ENCODE measurements around the gene C6.

DNA sequence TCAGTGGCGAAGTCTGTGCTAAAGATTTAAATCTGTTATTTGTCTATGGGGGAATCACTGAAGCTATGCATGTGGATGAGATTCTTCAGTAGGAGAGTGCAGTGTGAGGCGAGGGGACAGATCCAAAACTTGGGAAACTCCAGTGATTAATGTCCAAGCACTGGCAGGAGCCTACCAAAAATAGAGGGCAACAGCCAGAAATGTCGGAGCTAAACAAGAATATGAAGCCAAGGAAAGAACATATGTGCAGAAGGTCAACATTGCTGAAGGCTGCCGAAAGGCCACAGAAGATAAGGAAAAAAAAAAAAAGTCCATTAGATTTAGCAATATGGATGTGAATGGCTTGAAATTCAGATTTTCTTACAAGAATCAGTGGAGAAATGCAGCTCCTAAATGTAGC lies 61.8 kb downstream of the C6 start:
- TF ChIP-seq, protein P1, sequence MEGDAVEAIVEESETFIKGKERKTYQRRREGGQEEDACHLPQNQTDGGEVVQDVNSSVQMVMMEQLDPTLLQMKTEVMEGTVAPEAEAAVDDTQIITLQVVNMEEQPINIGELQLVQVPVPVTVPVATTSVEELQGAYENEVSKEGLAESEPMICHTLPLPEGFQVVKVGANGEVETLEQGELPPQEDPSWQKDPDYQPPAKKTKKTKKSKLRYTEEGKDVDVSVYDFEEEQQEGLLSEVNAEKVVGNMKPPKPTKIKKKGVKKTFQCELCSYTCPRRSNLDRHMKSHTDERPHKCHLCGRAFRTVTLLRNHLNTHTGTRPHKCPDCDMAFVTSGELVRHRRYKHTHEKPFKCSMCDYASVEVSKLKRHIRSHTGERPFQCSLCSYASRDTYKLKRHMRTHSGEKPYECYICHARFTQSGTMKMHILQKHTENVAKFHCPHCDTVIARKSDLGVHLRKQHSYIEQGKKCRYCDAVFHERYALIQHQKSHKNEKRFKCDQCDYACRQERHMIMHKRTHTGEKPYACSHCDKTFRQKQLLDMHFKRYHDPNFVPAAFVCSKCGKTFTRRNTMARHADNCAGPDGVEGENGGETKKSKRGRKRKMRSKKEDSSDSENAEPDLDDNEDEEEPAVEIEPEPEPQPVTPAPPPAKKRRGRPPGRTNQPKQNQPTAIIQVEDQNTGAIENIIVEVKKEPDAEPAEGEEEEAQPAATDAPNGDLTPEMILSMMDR (optimal IDR thresholded peaks at IDR 0.05 in 1 of 3, IDR thresholded peaks at IDR 0.05 in 1 of 3, conservative IDR thresholded peaks at IDR 0.05 in 1 of 3; ENCODE audit: extremely low read depth in 1 of 3, insufficient read depth in 2 of 3, low read length in 3 of 3), result no peak
- no peak for TF ChIP-seq EZH2 (IDR thresholded peaks at IDR 0.05; ENCODE audit: low read length)

All from keratinocyte (primary cell).